COR-L47 (cell line): ENCODE measurements around the gene ZSWIM9.

Experiments used
- DNase-seq: peaks from one replicate; lab custom pipeline; 2025; lab: John Stamatoyannopoulos, UW

ZSWIM9 gene

DNA sequence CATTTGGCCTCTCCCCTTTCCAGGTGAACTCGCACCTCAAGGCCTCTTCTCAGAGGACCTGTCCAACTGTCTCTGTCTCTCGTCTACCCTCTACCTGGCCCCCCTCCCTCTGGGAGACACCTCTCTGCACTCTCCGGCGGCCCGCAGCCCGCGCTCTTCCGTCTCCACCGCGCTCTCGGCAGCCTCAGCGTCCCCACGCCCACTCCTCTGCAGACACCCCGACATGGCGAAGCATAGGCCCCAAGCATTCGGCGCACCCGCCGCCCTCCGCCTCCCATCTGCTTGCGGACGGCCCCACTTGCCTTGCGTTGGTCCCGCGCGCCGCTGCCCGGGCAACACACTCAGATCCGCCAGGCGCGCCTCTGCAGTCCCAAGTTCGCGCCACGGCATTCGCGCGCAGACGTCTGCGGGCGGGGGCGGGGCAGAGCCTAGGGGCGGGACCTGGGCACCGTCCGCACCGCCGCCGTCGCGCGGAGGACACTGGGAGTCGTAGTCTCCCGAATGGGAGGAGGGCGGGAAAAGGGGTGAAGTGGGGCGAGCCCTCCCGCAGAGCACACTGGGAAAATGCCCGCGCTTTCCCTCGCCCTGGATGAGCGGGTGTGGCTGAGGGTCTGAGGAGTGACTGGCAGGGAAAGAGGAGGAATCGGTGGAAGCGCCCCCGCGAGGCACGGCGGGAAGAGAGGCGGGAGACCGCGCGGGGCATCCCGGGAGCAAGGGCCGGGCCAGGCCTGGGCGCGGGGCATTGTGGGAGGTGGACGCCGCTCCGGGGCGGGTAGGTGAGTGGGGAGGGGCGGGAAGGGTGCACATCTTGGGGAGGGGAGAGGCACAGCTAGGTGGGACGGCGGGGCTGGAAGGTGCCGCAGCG, at the start of gene ZSWIM9, which contains the start of gene LIG1:
TSS of gene ZSWIM9 (plus strand) at position 742 of the 865 bp plus-strand sequence. CDS start 1,123 bp downstream, outside the sequence.
TSS of gene LIG1 (minus strand) at position 406 of the 865 bp plus-strand sequence. CDS start 4,778 bp downstream, outside the sequence.
- DNase-seq = peak; percentile 92

DNA sequence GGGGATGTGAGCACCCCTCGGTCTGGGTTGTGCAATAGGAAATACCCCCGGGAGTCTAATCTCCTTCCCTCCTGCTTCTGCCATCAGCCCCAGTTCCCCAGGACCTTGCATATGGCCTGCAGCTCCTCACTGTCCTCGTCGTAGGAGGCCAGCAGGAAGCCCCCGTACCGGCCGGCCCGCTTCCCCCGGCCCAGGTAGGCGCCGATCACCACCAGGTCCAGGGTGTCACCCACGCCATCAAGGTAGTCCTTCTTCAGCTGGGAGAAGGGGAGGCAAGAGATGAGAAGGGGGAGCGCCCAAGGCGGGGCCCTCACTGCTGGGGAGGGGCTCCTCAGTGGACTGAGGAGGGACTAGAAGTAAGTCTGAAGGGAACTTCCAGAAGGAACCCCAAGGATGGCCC, 49.4 kb upstream of the ZSWIM9 start:
- no peak for DNase-seq

DNA sequence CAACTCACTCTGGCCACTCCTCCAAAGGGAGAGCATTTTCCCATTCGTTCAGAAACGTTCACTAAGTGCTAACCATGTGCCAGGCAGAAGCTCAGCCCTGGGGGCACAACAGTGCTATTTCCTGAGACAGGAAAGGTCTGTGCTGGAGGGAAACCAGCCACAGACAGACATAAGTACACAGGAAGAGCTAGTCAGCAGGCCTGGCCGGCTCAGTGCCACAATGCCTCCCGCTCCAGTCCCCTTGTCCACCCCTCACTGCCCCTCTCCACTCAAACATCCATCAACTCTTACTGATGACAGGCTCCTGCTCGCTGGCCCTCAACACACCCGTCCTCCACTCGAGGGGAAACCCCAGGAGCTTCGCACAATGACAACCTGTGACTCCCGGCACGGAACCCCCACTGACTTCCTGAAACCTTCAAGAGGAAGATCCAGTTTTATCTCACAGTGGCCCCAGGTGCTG, 48.5 kb upstream of the ZSWIM9 start:
- DNase-seq = no peak

DNA sequence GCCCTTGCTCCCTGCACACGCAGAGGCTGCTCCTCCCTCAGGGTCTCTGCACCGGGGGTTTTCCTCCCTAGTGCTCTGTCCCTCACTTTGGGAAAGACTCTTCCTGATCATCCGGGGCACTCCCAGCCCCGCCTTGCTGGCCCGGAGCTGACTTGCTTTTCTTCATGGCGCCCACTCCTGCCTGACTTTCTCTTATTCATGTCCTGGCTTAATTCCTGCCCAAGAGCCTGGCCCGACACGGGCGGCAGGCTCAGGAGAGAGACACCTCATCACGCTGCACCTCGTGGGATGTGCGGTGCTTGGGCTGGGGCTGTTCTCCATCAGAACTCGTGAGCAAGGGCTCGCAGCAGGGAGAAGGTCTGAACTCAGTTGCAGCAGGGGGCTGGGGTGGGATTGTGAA, 48.1 kb upstream of the ZSWIM9 start:
- DNase-seq = no peak

DNA sequence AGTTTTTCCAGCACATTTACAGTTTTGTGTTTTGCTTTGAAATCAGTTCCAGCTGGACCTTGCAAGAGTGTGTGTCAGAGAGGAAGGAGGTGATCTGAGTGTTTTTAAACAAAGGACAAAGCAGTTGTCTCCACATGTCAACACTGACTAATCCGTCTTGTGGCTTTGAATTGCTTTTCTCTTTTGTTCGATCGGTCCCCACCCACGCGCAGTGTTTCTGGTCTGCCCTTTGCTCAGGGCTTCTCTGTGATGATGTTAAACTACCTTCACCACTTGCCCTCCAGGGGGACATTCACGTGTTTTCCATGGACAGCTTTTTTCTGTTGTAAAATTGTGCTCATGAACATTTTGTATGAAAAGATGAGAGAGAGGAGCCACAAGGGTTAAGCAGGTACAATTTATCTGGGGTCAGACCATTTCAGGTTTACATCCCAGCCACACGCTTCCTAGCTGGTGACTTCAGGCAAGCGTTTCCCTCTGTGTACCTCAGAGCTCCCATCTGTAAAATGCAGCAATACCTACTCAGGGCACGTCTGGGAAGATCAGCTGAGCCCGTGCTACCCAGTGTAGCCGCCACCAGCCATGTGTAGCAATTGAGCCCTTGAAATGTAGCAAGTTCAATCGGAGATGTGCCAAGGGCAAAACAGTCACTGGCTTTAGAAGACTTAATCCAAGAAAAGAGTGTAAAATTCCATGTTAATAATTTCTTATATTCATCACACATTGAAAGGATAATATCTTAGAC, 46.4 kb upstream of the ZSWIM9 start:
- DNase-seq = peak; percentile 18

GRCh38 chr19:48127561-48127960, 42.9 kb upstream of the ZSWIM9 start:
- DNase-seq = no peak

GRCh38 chr19:48133094-48133493, 37.4 kb upstream of the ZSWIM9 start:
- DNase-seq = no peak

GRCh38 chr19:48135411-48135810, 35.1 kb upstream of the ZSWIM9 start:
- DNase-seq = no peak

DNA sequence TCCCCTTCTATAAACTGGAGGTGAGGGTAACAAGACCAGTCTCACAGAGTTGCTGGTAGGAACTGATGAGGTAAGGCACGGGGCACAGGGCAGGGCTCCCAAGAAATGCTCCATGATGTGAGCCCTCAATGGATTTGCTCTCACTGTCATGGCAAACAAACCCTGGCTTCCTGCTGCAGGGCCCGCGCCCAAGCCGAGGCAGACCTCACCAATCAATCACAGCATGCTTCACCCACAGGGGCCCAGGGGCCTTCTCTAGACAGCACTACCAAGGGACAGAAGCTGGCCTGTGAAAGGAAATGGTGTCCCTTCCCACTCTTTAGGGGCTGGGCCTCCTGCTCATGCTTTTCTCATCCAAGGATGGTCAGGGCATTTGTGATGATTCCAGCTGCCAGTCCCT, 33.9 kb upstream of the ZSWIM9 start:
- DNase-seq = no peak

- DNase-seq = no peak
Measured at GRCh38 chr19:48137411-48137810, 33.1 kb upstream of the ZSWIM9 start.

DNA sequence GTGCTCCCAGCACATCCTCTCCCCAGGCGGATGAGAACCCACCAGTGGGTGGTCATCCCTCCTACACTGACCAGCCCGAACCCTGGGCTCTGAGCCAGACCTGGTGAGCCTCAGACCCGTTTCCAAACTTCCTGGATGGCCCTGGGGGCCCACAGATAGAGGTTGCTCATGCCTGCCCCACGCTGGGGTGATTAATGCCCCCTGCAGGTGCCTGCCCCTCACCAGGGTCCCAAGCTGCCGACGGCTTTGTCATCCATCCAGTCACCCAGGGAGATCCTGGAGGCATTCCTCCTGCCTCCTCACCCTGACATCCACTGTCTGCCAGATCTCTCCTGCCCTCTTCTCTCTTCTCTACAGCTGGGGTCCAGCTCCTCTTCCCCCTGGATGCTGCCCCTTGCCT, 31.4 kb upstream of the ZSWIM9 start:
- DNase-seq = no peak

- DNase-seq = no peak
Measured at GRCh38 chr19:48147597-48148175, 22.8 kb upstream of the ZSWIM9 start.

DNA sequence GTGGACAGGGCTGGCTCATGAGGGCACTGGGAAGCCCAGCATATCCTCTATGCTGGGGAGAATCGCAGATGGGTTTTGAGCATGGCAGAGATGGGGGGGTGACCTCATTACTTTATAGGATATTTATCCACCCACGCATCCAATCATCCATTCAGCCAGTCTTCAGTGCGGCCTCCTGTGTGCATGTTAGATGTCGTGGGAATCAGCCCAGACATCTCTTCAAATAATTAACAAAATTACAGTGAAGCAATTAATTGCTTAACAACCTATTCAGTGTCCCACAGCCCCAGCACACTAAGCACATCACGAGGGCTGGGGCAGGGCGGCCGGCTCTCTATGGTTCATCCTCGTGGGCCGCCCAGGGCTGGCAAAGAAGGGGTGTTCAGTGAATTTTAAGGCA, 21.9 kb upstream of the ZSWIM9 start:
- DNase-seq = no peak

- no peak for DNase-seq
Measured at GRCh38 chr19:48149430-48149829, 21.1 kb upstream of the ZSWIM9 start.

DNA sequence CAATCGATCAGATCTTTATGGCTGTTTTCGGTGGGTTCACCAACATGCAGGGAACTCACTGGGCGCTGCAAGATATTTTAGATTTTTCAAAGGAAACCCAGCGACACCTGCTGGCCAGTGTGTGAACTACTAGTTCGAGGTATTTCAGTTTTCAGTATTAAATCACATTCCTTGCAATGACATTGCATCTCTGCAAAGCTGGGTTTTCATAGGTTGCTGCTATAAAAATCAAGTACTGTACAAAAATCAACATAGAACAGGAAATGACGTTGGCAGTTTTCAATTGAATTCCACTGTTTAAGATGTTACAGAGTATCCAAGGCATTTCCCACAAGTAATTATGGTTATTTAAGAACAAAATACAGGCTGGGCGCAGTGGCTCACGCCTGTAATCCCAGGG, 17.9 kb upstream of the ZSWIM9 start:
- DNase-seq = peak; percentile 13

- DNase-seq = no peak
Measured at GRCh38 chr19:48154003-48154402, 16.5 kb upstream of the ZSWIM9 start.

GRCh38 chr19:48158210-48158790, 12.2 kb upstream of the ZSWIM9 start:
- no peak for DNase-seq

DNA sequence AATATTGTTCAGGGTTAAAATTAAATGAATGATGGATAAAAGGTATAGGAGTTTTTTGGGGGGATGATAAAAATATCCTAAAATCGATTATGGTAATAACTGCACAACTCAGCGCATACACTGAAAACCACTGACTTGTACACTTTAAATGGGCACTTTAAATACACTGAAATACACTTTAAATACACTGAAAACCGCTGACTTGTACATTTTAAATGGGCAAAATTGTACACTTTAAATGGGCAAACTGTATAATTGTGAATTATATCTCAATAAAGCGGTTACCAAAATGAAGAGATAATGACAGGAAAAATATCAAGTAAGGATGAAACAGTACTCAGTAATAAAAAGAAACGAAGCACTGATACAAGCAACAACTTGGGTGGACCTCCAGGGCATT, 1.8 kb upstream of the ZSWIM9 start:
- no peak for DNase-seq

GRCh38 chr19:48169578-48169938, 922 bp upstream of the ZSWIM9 start:
- DNase-seq = peak; percentile 89

- DNase-seq = no peak
Measured at GRCh38 chr19:48170817-48171347, 402 bp downstream of the ZSWIM9 start.

DNA sequence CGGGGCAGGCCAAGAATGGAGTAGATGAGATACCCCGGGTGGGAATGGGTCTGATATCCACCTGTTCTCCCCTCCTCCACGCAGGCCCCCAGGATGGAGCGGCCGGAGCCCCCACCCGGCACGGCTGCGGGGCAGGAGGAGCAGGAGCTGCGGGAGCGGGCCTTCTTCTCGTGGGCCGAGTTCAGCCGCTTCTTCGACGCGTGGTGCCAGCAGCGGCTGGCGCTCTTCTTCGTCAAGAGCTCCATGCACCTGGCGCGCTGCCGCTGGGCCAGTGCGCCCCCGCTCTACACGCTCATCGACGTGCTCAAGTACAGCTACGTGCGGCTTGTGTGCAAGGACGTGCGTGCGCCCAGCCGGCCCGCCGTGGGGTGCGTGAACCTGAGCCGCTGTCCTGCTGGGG, 1.2 kb downstream of the ZSWIM9 start:
- DNase-seq = no peak

DNA sequence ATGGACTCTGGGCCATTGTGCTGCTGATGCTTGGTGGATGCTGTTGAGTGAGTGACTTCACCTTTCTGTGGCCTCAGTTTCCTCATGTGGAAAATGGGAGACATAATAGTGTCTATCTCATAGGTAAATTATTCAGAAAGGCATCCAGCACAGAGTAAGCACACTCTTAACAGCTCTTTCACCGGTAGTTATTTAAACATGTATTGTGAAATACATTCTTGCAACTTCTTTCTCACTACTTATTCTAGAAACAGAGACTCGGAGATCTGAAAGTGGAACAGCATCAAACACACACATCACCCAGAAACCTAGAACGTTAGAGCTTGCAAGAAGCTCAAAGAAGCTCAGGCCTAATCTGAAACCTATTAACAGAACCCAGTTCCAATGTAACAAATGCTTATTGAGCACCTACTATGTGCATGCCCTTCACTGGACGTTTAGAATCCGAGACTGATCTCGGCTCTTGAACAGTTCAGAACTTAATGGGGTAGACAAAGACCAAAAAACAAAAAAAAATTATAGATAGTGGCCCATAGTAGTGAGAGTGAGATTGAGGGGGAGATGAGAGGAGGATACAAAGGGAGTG, 4.1 kb downstream of the ZSWIM9 start:
- DNase-seq = no peak
